Mesenteric fat pad (tissue), 1 donor: ENCODE results near the gene PLLP. TPM values are rescaled to one million over a fixed set of nuclear protein-coding genes. Genes with fewer than 3 reads are reported as not detected.
"Not testable (repeated sequence)": the region's sequence is repeated elsewhere in the genome, so short reads cannot be mapped to it uniquely, and the experiment has no call there.

ENCODE experiments used
- DNase-seq: peaks from one replicate; pipeline ENCODE4 v3.0.0-alpha.2; 2020; ENCODE audit warnings: low spot score
- total RNA-seq: library from RNA; stranded (reverse); fragmentation: NEBNext Ultra II Directional; extraction: Animal tissue kit (Norgen Biotek cat#: 25700); gene quantifications from one replicate; pipeline ENCODE4 v1.2.1, GENCODE V29; 2021
- donor health status: DM: yes; HTN: yes; CAD: no.

Gene PLLP
- total RNA-seq, 1 donor from 2014 or later: 1.8 TPM

DNA sequence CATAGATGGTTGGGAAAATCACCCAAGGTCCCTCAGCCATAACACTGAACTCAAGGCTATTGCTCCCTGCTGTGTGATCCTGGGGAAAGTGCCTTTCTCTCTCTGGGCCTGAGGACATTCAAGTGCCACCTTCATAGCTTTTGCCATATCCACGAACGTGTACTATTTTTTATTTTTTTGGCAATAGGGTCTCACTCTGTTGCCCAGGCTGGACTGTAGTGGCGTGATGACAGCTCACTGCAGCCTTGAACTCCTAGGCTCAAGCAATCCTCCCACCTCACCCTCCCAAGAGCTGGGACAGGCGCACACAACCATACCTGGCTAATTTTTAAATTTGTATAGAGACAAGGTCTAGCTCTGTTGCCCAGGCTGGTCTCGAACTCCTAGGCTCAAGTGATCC lies 10.6 kb downstream of the PLLP start:
- no peak for DNase-seq

DNA sequence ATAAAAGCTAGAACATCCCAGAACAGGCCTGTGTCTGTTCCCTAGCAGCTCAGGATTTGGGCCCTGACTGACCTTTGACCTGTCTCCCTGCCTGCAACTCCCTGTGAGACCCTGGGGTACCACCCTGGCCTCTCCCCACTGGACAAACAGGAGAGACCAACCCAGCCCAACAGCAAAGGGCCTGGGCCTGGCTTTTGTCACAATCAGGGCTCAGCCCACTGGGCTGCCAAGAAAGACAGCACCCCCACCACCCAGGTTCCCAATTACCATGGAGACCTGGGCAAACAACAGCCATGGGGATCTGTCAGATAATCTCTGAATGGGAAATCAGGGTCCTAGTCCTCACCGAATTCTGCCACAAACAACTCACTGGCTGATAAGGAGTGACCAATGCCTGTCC lies 11.1 kb downstream of the PLLP start:
- no peak for DNase-seq

GRCh38 chr16:57271867-57272495 lies 12.5 kb downstream of the PLLP start:
- DNase-seq: no peak

- DNase-seq: no peak
Measured at GRCh38 chr16:57271063-57271345, 13.5 kb downstream of the PLLP start.

GRCh38 chr16:57270221-57271062 lies 14.0 kb downstream of the PLLP start:
- DNase-seq: no peak

- no peak for DNase-seq
Measured at GRCh38 chr16:57268804-57269800, 15.4 kb downstream of the PLLP start.

- DNase-seq: not testable (repeated sequence)
Measured at GRCh38 chr16:57267343-57267742, 17.1 kb downstream of the PLLP start.

DNA sequence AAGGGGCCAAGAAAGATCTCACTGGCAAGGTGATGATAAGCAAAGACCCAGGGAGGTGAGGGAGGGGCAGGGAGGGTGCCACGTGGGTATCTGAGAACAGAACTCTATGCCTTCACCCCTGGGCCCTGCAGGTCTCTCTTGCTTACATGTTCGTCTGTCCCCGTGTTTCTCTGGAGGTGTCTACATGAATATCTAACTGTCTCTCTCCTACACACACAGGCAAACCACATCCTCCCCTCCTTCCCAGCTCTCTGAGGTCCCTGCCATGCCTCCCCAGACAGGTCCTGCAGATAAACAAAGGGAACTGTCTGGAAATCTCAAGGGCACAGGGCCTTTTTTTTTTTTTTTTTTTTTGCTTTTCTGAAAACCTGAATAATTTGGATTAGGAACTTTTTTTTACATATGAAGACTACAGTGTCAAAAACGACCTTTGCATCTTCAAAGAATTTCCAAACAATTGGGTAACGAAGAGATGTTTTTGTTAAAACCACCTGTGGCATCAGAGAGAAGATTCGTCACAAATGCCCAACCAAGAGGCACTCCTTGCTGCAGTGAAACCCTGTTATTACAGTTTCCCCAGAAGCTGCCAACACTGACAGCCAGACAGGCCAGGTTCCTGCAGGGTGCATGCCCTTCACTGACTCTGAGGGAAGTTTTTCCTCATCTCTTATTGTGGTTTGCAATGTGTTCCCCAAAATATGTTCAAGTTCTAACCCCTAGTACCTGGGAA lies 17.8 kb downstream of the PLLP start:
- DNase-seq: no peak

DNA sequence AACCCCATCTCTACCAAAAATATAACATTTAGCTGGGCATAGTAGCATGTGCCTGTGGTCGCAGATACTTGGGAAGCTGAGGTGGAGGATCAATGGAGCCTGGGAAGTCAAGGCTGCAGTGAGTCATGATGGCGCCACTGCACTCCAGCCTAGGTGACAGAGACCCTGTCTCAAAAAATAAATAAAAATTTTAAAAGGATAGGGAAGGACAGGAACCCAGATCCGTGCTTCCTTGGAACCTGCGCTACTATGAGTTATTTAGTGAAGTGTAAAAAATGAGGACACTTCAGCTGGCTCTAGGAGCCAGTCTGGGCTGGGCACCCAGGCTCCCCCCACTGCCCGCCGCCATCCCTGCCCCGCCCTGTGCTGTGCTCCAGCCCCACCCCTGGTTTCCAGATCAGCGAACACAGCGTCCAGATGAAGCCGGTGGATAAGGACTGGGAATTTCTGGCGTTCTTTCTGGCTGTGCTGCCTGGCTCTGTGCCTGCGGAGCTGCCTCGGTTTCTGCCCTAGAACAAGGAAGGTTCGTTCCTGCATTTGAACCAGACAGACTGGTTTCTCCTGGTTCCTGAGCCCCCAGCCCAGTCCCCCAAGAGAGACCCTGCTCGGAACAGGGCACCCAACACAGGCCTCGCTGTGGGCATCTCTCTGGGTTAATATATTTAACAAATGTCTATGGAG lies 18.5 kb downstream of the PLLP start:
- DNase-seq: no peak

GRCh38 chr16:57264950-57265371 lies 19.5 kb downstream of the PLLP start:
- DNase-seq: no peak

GRCh38 chr16:57264381-57264780 lies 20.1 kb downstream of the PLLP start:
- no peak for DNase-seq

GRCh38 chr16:57263541-57264351 lies 20.7 kb downstream of the PLLP start:
- no peak for DNase-seq

- peak; percentile 85 for DNase-seq
Measured at GRCh38 chr16:57262841-57263540, 21.5 kb downstream of the PLLP start.

DNA sequence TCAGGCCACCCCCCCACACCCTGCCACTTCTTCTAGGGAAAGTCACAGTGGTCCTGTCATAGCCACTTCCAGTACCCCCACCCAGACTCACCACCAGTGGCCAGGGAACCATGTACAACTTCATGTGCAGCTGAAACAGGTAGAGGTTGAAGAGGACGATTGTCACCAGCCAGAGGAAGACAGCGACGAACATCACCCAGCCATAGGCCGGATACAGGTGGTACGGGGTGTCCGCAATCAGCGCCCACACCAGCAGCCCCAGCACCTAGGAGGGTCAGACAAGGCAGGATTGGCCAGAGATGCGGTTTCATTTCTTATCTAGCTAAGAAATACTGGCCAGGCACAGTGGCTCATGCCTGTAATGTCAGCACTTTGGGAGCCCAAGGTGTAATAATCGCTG lies 22.7 kb downstream of the PLLP start:
- peak; percentile 47 for DNase-seq

GRCh38 chr16:57260294-57260929 lies 24.1 kb downstream of the PLLP start:
- peak; percentile 49 for DNase-seq

DNA sequence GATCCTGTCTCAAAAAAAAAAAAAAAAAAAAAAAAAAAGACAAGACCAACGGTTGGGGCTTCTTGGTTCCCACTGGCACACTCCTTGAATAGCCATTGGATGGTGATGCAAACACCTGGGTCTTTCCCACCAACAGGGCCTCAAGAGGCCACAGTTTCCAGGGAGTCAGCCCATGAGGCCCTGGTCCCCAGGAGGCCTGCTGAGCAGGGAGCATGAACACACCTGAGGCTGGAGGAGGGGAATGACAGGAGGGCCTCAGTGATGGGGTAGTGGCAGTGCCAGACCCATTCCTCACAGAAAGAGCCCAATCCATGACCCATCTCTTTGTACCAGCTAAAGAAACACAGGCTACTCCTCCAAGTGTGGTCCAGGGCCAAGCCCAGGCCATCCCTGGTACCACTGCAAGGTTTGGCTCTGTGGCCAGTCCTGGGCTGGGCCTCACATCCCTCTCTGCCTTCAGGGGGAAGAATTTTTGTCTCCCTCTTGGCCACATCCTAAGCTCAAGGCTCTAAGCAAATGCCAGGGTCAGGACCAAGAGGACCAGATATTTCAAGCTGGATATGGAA lies 25.5 kb downstream of the PLLP start:
- DNase-seq: peak; percentile 55

- DNase-seq: peak; percentile 81
Measured at GRCh38 chr16:57258226-57258909, 26.1 kb downstream of the PLLP start.
